Left renal cortex interstitium (tissue), 4 donors: ENCODE results near the gene SLC39A8. TPM values are rescaled to one million over a fixed set of nuclear protein-coding genes. Genes with fewer than 3 reads are reported as not detected.
"Not testable (repeated sequence)": the region's sequence is repeated elsewhere in the genome, so short reads cannot be mapped to it uniquely, and the experiment has no call there.

Experiments used
- DNase-seq, 4 donors: peaks; one replicate each; pipeline ENCODE4 v3.0.0-alpha.2; 2013; ENCODE audit warnings: low read depth in 4 of 4, low spot score in 2 of 4, missing footprints in 1 of 4
- polyA plus RNA-seq, 4 donors: library from polyadenylated mRNA; unstranded; fragments of 120-200 nt; gene quantifications; one replicate each; pipeline ENCODE4 v1.2.1, GENCODE V29; 2013; ENCODE audit not compliant: insufficient read length in 4 of 4

Gene SLC39A8
- polyA plus RNA-seq, 4 donors, result 18.6 to 23.5 (median 22.4) TPM

- no peak for DNase-seq
Observed at GRCh38 chr4:102305666-102306065, 39.6 kb downstream of the SLC39A8 start.

- no peak for DNase-seq
Observed at GRCh38 chr4:102302762-102303161, 42.5 kb downstream of the SLC39A8 start.

DNA sequence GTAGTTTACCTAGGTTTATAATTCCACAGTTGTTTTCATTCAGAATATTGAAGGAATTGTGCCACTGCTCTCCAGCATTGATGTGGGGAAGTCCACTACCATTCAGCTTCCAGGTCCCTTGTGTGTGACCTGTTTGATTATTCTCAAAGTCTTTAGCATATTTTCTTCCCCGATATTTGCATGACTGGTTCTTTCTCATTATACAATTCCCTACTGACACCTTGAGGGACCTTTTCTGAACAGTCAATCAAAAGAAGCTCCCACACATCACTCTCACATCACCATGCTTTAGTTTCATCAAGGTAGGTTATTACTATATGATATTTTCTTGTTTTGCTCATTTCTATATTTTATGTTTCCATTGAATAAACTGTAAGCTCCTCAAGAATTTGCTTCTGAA is 44.1 kb downstream of the SLC39A8 start:
- no peak for DNase-seq

DNA sequence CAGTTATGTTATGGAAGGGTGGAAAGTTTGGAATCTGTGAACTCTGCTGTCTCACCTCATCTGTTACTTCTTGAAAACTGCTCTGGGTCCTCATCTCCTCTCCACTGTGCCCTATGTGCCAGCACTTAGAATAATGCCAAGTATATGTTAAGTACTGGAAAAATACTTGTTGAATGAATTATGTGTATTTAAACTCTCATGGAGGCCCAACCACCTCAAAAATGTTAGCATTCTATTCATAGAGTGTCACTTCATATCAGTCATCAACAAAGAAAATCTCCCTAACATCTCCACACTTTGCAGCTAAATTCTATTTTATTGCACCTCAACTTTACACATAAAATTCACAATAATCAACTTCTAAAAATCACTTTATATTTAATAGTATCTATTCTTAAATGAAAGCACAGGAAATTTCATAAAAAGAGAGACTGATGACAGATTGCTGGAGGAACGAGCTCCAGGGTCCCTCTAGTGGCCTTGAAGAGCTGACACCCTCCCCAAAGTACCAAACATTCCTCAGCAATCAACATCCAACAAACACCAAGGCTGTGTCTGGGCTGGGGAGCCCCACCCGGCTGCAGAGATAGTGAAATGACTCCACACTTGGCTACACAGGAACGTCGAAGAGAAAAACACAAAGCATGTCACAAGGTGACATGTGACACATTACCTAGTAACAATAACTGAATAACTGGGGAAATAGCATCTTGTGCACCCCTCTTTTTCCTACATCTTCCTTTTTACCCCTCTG is 45.8 kb downstream of the SLC39A8 start:
- no peak for DNase-seq

DNA sequence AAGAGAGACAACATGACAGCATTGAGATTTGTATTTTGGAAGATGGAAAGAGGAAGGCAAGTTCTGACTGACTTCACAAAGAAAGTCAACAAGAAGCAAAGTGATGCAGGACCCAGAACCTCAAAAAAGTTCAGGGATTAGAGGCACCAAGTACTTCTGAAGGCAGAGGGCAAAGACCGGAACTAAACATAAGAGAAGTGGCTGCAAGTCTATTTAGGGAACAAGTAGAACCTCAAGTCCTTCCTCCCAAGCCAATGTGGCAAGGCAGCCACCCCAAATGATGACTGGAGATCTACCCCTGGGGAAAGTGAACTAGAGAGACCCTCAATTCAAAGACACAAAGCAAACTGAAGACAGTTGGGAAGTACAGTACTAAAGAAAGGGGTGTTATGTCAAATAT is 46.6 kb downstream of the SLC39A8 start:
- no peak for DNase-seq

GRCh38 chr4:102295153-102295862 is 50.0 kb downstream of the SLC39A8 start:
- DNase-seq, result no peak

DNA sequence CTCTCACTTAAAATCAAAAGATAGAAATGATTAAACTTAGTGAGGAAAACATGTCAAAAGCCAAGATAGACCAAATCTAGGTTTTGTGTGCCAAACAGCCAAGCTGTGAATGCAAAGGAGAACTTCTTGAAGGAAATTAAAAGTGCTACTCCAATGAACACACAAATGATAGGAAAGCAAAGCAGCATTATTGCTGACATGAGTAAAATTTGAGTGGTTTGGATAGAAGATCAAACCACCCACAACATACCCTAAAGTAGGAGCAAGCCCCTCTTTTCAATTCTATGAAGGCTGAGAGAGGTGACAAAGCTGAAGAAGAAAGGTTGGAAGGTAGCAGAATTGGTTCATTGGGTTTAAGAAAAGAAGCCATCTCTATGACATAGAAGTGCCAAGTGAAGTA is 56.8 kb downstream of the SLC39A8 start:
- DNase-seq, result no peak

DNA sequence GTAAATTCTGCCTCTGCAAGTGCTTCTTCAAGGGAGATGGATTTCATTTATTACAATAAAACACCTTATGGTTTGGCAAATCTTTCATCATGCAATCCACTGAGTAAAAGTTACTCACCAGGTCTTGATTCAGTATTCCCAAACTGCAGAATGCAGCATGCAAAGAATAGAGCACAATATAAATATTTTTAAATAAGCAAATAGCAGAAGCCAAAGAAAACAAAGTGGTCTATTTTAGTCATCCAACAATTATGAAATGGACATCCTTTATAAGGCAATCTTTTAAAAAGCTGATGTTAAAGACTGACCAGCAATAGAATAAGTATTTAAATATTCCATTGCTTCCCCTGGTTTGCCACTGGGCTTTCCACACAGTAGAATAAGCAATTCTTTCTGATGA is 59.5 kb downstream of the SLC39A8 start:
- no peak for DNase-seq

DNA sequence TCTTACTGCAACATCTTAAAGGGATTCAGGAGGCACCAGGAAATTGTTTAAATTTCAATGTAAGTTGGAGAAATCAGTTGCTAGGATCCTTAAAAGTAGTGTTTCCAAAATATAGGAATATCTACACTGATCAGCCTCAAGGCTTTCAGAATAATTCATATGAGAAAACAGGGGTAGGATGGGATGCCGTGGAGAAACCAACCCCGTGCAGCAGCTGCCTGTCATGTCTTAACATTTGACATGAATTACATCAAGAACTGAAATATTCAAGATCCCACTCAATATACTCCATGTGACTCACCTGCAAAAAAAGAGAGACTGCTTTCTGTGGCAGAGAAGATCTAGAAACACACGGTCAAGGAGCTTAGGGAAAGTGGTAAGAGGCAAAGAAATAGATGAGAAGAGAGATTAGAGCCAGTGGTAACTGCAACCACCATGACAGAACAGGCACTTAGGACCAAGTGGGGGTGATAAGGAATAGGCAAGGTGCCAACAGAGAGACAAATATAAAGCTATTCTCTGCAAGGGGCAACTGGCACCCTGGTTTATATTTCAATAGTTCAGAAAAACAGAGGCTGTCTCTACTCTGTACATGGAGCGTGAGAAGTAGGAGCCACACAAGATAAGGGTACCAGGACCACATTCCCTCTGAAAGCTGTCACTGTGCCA is 64.0 kb downstream of the SLC39A8 start:
- no peak for DNase-seq

DNA sequence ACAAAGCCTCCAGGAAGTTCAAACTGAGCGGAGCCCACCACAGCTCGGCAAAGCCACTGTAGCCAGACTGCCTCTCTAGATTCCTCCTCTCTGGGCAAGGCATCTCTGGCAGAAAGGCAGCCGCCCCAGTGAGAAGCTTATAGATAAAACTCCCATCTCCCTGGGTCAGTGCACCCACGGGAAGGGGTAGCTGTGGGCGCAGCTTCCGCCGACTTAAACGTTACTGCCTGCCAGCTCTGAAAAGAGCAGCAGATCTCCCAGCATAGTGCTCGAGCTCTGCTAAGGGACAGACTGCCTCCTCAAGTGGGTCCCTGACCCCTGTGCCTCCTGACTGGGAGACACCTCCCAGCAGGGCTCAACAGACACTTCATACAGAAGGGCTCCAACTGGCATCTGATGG is 72.0 kb downstream of the SLC39A8 start:
- not testable (repeated sequence) for DNase-seq

DNA sequence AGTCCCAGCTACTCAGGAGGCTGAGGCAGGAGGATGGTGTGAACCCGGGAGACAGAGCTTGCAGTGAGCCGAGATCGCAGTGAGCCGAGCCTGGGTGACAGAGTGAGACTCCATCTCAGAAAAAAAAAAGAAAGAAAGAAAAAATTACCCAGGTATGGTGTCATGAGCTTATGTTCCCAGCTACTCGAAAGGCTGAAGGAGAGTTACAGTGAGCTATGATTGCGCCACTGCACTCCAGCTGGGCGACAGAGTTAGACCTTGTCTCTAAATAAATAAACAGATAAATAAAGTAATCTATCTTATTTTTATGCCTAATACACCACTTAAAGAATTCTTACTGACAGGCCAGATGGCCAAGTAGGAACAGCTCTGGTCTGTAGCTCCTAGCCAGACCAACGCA is 73.0 kb downstream of the SLC39A8 start:
- DNase-seq, result no peak

DNA sequence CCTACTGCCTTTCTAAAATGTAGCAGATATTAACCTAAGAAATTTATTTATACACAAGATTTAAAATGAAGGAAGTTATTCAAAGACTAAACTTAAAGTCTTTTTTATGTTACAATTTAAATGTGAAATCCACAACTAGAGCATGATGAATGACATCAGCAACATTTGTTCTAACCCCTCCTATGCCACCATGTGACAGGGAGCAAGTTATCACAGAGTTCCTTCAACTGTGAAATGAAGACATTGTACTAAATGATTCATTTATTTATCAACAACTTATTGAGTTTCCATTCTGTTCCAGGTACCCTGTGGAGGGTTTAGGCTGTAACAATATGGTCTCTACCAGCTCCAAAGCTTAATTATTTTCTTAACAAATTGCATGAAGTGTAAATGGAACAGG is 76.9 kb downstream of the SLC39A8 start:
- no peak for DNase-seq

GRCh38 chr4:102263024-102263787 is 82.1 kb downstream of the SLC39A8 start:
- DNase-seq, result peak in 2 of 4 donors; percentile 11 to 31

GRCh38 chr4:102259702-102260101 is 85.6 kb downstream of the SLC39A8 start:
- DNase-seq, result no peak

- DNase-seq, result no peak
Observed at GRCh38 chr4:102259081-102259480, 86.2 kb downstream of the SLC39A8 start.

DNA sequence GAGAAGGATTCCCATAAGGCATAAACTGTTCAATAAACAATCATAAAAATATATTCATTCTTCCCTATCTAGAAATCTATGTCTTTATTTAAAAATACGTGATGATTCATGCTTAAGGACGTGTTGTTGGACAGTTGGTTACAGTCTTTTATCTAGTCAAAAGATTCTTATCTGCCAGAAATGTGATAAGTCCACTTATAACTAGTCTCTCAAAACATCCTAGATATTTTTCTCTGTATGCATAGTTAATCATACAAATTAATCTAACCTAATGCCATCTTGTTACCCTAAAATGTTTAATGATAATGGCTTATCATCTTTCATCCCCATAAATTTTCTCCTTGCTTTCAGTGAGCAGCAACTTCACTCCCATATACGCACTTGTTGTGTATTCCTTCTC is 89.0 kb downstream of the SLC39A8 start:
- DNase-seq, result no peak

- no peak for DNase-seq
Observed at GRCh38 chr4:102253860-102254259, 91.4 kb downstream of the SLC39A8 start.

DNA sequence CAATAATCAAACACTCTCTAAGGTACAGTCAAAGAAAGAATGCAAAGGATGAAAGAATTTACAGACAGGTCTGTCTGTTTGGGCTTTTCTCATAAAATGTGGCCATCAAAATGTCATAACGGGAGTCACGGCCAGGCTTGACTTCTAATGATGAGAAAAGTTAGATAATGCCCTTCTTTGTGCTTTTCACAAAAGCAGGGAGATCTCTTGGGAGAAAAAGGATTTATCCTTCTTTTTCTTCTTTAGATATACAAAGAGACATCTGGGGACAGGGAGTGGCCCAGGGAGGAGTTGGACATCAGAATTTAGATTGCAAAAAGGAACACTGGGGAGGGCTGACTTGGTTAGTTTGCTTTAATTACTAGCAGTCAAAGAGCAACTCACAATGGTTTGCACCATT is 93.1 kb downstream of the SLC39A8 start:
- no peak for DNase-seq

DNA sequence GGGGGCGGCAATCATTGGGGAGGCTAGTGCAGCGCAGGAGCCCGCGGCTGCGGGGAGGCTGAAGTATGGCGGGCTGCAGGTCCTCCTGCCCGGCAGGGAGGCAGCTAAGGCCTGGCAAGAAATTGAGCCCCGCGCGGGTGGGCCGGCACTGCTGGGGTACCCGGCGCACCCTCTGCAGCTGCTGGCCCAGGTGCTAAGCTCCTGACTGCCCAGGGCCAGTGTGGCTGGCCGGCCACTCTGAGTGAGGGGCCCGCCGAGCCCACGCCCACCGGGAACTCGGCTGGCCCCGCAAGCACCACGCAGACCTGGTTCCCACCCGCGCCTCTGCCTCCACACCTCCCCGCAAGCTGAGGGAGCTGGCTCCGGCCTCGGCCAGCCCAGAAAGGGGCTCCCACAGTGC is 94.9 kb downstream of the SLC39A8 start:
- DNase-seq, result no peak

DNA sequence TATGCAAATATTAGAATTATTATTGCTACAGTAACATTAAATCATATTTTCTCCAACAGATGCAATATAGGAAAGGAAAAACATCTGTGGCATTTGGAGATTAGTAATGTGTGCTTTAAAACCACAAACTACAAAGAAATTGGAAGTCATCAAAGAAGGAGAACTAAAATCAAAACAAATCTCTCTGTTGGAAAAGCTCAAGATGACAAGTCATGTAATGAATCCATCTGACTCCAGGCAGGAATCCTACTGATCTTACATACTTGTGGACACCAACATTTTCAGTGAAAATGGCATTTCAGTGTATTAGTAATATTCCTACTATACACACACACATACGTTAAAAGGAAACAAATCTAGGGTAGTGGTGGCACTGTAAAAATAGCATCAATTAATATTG is 98.2 kb downstream of the SLC39A8 start:
- no peak for DNase-seq

- no peak for DNase-seq
Observed at GRCh38 chr4:102246416-102246815, 98.9 kb downstream of the SLC39A8 start.
